Measurements from ENCODE around the gene PPFIBP1.
A peak's percentile ranks its signal among the peaks of the same experiment; 100 is the strongest.
"Not testable (repeated sequence)": the region's sequence is repeated elsewhere in the genome, so short reads cannot be mapped to it uniquely, and the experiment has no call there.

Gene PPFIBP1

GRCh38 chr12:27631813-27632491 is 107.9 kb downstream of the PPFIBP1 start:
- DNase-seq (ENCODE audit: low spot score), result no peak
- TF ChIP-seq, protein P1, sequence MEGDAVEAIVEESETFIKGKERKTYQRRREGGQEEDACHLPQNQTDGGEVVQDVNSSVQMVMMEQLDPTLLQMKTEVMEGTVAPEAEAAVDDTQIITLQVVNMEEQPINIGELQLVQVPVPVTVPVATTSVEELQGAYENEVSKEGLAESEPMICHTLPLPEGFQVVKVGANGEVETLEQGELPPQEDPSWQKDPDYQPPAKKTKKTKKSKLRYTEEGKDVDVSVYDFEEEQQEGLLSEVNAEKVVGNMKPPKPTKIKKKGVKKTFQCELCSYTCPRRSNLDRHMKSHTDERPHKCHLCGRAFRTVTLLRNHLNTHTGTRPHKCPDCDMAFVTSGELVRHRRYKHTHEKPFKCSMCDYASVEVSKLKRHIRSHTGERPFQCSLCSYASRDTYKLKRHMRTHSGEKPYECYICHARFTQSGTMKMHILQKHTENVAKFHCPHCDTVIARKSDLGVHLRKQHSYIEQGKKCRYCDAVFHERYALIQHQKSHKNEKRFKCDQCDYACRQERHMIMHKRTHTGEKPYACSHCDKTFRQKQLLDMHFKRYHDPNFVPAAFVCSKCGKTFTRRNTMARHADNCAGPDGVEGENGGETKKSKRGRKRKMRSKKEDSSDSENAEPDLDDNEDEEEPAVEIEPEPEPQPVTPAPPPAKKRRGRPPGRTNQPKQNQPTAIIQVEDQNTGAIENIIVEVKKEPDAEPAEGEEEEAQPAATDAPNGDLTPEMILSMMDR (IDR thresholded peaks at IDR 0.05; ENCODE audit: extremely low read depth, insufficient read depth, missing control alignments), result no peak
- in situ Hi-C loops (cut with MboI; ENCODE audit: low pct_unique_long_range_greater_than_20kb, low sequenced_read_pairs, unreplicated experiment), result no loop called here

DNA sequence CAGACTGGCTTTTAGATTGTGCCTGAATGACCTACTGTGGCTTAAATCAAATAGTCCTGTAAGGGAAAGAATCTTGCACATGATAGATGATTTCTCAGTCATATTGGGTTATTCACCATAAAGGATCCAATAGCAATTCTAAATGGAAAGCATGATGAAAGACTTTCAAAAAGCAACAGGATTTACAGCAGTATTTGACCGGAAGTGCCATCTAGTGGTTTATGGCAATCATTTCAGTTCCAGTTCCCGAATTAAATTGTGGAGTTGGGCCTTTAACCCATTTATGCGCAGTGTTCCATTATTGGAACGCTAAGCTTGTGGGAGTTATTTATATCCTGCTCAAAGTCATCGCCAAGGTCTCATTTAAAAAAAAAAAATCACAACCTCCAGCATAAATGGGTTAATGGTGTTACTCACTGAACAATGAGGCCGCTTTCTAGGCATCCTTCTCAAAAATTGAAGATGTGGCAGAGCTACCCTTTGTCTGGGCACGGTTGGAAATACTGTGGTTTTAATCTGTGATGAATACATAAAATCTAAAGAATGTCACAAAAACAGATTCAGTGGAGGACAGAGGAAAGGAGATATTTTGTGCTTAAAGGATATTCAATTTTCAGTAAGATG is 111.5 kb downstream of the PPFIBP1 start:
- DNase-seq (ENCODE audit: low spot score), result peak; percentile 17
- in situ Hi-C loops (cut with MboI; ENCODE audit: low pct_unique_long_range_greater_than_20kb, low sequenced_read_pairs, unreplicated experiment), result no loop called here
- TF ChIP-seq, protein P1 (IDR thresholded peaks at IDR 0.05; ENCODE audit: extremely low read depth, insufficient read depth, missing control alignments), result peak; percentile 64

- DNase-seq (ENCODE audit: low spot score); in situ Hi-C loops (cut with MboI; ENCODE audit: low pct_unique_long_range_greater_than_20kb, low sequenced_read_pairs, unreplicated experiment): not testable (repeated sequence)
Observed at GRCh38 chr12:27636569-27636968, 112.6 kb downstream of the PPFIBP1 start.

DNA sequence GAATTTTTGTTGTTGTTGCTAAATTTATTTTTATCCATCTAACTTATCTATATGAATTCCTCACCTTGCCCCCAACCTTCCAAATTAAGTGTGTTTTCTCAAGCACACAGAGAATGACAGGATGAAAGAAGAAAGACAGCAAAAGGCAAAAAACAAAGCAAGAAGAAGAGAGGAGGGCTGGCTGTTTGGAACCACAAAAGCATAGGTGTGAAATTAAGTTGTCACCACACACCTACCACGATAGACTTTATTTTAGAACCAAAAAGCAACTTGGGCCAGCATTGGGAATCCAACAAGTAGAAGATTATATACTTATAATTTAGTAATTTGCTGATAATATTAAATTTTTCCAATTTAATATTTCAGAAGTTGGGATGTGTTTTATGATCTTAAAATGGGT is 113.5 kb downstream of the PPFIBP1 start:
- no peak for DNase-seq (ENCODE audit: low spot score)
- in situ Hi-C loops (cut with MboI; ENCODE audit: low pct_unique_long_range_greater_than_20kb, low sequenced_read_pairs, unreplicated experiment), result no loop called here
- TF ChIP-seq, protein P1 (IDR thresholded peaks at IDR 0.05; ENCODE audit: extremely low read depth, insufficient read depth, missing control alignments), result no peak

DNA sequence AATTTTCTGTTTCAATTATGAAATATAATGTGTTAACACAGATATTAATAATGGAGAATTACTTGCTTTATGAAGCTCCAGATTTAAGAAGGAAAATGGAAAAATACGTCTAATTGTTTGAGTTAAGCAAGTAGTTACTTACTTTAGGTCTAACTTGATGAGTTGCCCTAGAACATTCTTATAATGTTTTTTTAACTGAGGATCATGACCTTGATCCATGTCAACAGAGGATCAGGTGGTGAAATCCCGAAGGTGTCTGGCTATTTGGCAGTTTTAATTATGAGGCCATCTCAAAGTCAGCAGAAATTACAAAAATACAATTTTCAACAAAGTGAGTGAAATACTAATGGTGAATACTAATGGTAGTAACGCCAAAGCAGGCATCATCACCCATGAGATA is 115.3 kb downstream of the PPFIBP1 start:
- in situ Hi-C loops (cut with MboI; ENCODE audit: low pct_unique_long_range_greater_than_20kb, low sequenced_read_pairs, unreplicated experiment), result no loop called here

GRCh38 chr12:27640566-27641200 is 116.7 kb downstream of the PPFIBP1 start:
- DNase-seq (ENCODE audit: low spot score), result not testable (repeated sequence)
- in situ Hi-C loops (cut with MboI; ENCODE audit: low pct_unique_long_range_greater_than_20kb, low sequenced_read_pairs, unreplicated experiment), result loop anchor here (10.0 kb wide), 1 partner anchor 206 kb away; no protein-coding TSS in a partner anchor

More for the DNA sequence above, 115.3 kb downstream of the PPFIBP1 start:
- DNase-seq (ENCODE audit: low spot score), result no peak
- TF ChIP-seq, protein P1 (IDR thresholded peaks at IDR 0.05; ENCODE audit: extremely low read depth, insufficient read depth, missing control alignments), result no peak

DNA sequence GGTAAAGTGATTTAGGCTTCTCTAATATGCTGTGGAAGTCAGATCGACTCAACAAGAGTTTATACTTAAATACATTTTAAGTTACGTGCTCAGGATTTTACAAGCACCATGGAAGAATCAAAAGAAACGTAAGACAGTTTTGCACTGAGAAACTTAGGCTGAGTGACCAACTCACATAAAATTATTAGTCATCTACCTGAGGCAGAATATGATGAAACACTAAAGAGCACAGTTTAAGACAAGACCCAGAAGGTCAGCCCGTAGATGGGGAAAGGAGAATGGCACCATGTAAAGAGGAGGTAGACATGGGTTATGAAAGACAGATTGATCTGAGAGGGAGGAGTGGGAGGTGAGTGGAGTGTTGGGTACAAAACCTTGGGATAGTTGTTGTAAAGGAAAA is 118.4 kb downstream of the PPFIBP1 start:
- in situ Hi-C loops (cut with MboI; ENCODE audit: low pct_unique_long_range_greater_than_20kb, low sequenced_read_pairs, unreplicated experiment), result loop anchor here (10.0 kb wide), 1 partner anchor 208 kb away; no protein-coding TSS in a partner anchor

DNA sequence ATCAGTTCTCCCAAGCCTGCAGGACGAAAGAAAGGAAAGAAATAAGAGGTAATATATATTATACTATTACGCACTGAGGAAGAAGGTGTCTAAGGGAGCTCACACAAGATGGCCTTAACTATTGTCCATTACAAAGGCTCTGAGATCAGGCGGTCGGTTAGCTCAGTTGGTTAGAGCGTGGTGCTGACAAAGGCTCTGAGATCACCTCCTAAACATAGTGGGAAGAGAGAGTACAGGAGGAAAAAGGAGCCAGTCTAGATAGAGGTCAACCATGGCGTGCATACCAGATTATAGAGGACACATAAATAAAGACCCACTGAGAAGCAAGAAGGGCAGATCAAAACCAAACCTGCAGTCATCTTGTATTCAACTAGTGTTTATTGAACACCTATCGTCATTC is 118.9 kb downstream of the PPFIBP1 start:
- not testable (repeated sequence) for DNase-seq (ENCODE audit: low spot score)
- in situ Hi-C loops (cut with MboI; ENCODE audit: low pct_unique_long_range_greater_than_20kb, low sequenced_read_pairs, unreplicated experiment), result loop anchor here (10.0 kb wide), 1 partner anchor 208 kb away; no protein-coding TSS in a partner anchor

More for the DNA sequence above, 118.4 kb downstream of the PPFIBP1 start:
- not testable (repeated sequence) for DNase-seq (ENCODE audit: low spot score)

Measured in GM13977 (cell line).